Tibial nerve (tissue), 3 donors: ENCODE data around the gene LARP4.

Experiments
- CTCF ChIP-seq, 5 experiments: fragments of 200-600 bp in 3 of 5; fragments of 450-650 bp in 2 of 5; sonication (generic) in 3 of 5; IDR thresholded peaks; one replicate each; pipeline ENCODE4 v1.5.1; 2016 to 2019; ENCODE audit warnings: antibody characterized with exemption in 5 of 5, mild to moderate bottlenecking in 3 of 5, moderate library complexity in 2 of 5
- POLR2A ChIP-seq, 2 donors: fragments of 450-650 bp; IDR thresholded peaks; one replicate each; pipeline ENCODE4 v1.6.1; 2017; ENCODE audit warnings: antibody characterized with exemption in 2 of 2, mild to moderate bottlenecking in 2 of 2, moderate library complexity in 2 of 2

GRCh38 chr12:50529345-50529744 lies 128.7 kb downstream of the LARP4 start:
- TF ChIP-seq CTCF (IDR thresholded peaks at IDR 0.05) (no peak), POLR2A (IDR thresholded peaks at IDR 0.05) (no peak)
